ENCODE results near the gene PEX12. TPM values are rescaled to one million over a fixed set of nuclear protein-coding genes. Genes with fewer than 3 reads are reported as not detected.

Gene PEX12
- total RNA-seq, 1 donor from 2014 or later, result 5.5 TPM

- Mint-ChIP-seq H3K4me3 (ENCODE audit: unreplicated experiment) (no peak overlapping the region), H3K4me1 (ENCODE audit: low read depth) (no peaks in the 10 kb centered on the region), H3K27ac (ENCODE audit: unreplicated experiment) (no peak overlapping the region), H3K27me3 (ENCODE audit: low read depth) (peaks cover 73% of the 10 kb centered on the region), H3K9me3 (ENCODE audit: low read depth) (no peaks in the 10 kb centered on the region), H3K36me3 (ENCODE audit: low read depth) (no peaks in the 10 kb centered on the region)
- no peak for TF ChIP-seq CTCF (IDR thresholded peaks at IDR 0.05)
- DNase-seq (ENCODE audit: low spot score), result no peak
Observed at GRCh38 chr17:35553310-35553709, 25.1 kb downstream of the PEX12 start.

- Mint-ChIP-seq H3K4me3 (ENCODE audit: unreplicated experiment) (no peak overlapping the region), H3K27me3 (ENCODE audit: low read depth) (peaks cover 71% of the 10 kb centered on the region), H3K27ac (ENCODE audit: unreplicated experiment) (no peak overlapping the region), H3K4me1 (ENCODE audit: low read depth) (no peaks in the 10 kb centered on the region), H3K9me3 (ENCODE audit: low read depth) (no peaks in the 10 kb centered on the region), H3K36me3 (ENCODE audit: low read depth) (no peaks in the 10 kb centered on the region)
- no peak for DNase-seq (ENCODE audit: low spot score)
- TF ChIP-seq CTCF (IDR thresholded peaks at IDR 0.05), result no peak
Observed at GRCh38 chr17:35548978-35549377, 29.4 kb downstream of the PEX12 start.

GRCh38 chr17:35548208-35548810, 30.1 kb downstream of the PEX12 start:
- H3K27me3 Mint-ChIP-seq (ENCODE audit: low read depth), result peaks cover 68% of the 10 kb centered on the region
- H3K27ac Mint-ChIP-seq (ENCODE audit: unreplicated experiment), result no peak overlapping the region
- no peak overlapping the region for H3K4me3 Mint-ChIP-seq (ENCODE audit: unreplicated experiment)
- no peak for TF ChIP-seq CTCF (IDR thresholded peaks at IDR 0.05)
- no peaks in the 10 kb centered on the region for H3K4me1 Mint-ChIP-seq (ENCODE audit: low read depth)
- H3K36me3 Mint-ChIP-seq (ENCODE audit: low read depth), result no peaks in the 10 kb centered on the region
- DNase-seq (ENCODE audit: low spot score), result no peak
- no peaks in the 10 kb centered on the region for H3K9me3 Mint-ChIP-seq (ENCODE audit: low read depth)

GRCh38 chr17:35546487-35546886, 31.9 kb downstream of the PEX12 start:
- Mint-ChIP-seq H3K27me3 (ENCODE audit: low read depth) (peaks cover 54% of the 10 kb centered on the region), H3K4me3 (ENCODE audit: unreplicated experiment) (no peak overlapping the region), H3K4me1 (ENCODE audit: low read depth) (no peaks in the 10 kb centered on the region), H3K27ac (ENCODE audit: unreplicated experiment) (no peak overlapping the region), H3K36me3 (ENCODE audit: low read depth) (no peaks in the 10 kb centered on the region), H3K9me3 (ENCODE audit: low read depth) (no peaks in the 10 kb centered on the region)
- no peak for TF ChIP-seq CTCF (IDR thresholded peaks at IDR 0.05)
- no peak for DNase-seq (ENCODE audit: low spot score)

GRCh38 chr17:35545150-35545549, 33.2 kb downstream of the PEX12 start:
- Mint-ChIP-seq H3K27ac (ENCODE audit: unreplicated experiment) (no peak overlapping the region), H3K4me3 (ENCODE audit: unreplicated experiment) (no peak overlapping the region), H3K4me1 (ENCODE audit: low read depth) (peaks cover 6% of the 10 kb centered on the region), H3K36me3 (ENCODE audit: low read depth) (no peaks in the 10 kb centered on the region), H3K9me3 (ENCODE audit: low read depth) (no peaks in the 10 kb centered on the region), H3K27me3 (ENCODE audit: low read depth) (peaks cover 51% of the 10 kb centered on the region)
- no peak for TF ChIP-seq CTCF (IDR thresholded peaks at IDR 0.05)
- no peak for DNase-seq (ENCODE audit: low spot score)

Measured in chondrocyte (in vitro differentiated cells).